A549 (cell line): ENCODE results near the gene HPCA. TPM values are rescaled to one million over a fixed set of nuclear protein-coding genes. Genes with fewer than 3 reads are reported as not detected.

ENCODE experiments used
- ATAC-seq, 2 experiments: fragments of 200-7000 bp in 1 of 2; fragments of >200 bp in 1 of 2; cut with Nextera tagmentation in 1 of 2; cut with Tn5 transposase in 1 of 2; 3 replicates each; pipeline versions ENCODE4 v1.8.0 to v1.9.1; 2018 to 2020; ENCODE audit warnings: mild to moderate bottlenecking in 1 of 2, moderate library complexity in 1 of 2
- CTCF ChIA-PET: fragments of 300-600 bp; sonication (Branson Sonifier 250); formaldehyde crosslinking; extraction: SDS; loops from one replicate; lab custom pipeline; 2021; ENCODE audit warnings: antibody characterized with exemption, inconsistent platforms; lab: Yijun Ruan, JAX
- POLR2A ChIA-PET: fragments of 350-600 bp; formaldehyde crosslinking; extraction: SDS; loops from one replicate; lab custom pipeline; 2021; ENCODE audit warnings: antibody characterized with exemption, inconsistent platforms; lab: Yijun Ruan, JAX
- DNase-seq, 2 experiments: peaks; one replicate each; pipeline versions ENCODE4 v3.0.0 to v3.0.0-alpha.2; 2011 to 2016; ENCODE audit warnings: low read depth in 1 of 2, low spot score in 1 of 2
- FAIRE-seq: peaks from 2 replicates; lab custom pipeline; 2011; peaks lifted over from hg19 to GRCh38; lab: Jason Lieb, UNC
- H3K27ac ChIP-seq, 2 experiments: fragments of >200 bp; sonication (Bioruptor Twin); formaldehyde crosslinking; 3 replicates each; pipeline ENCODE4 v1.5.1; 2016 to 2017
- H3K4me1 ChIP-seq: fragments of >200 bp; sonication (Bioruptor Twin); formaldehyde crosslinking; 3 replicates; pipeline ENCODE4 v1.6.1; 2016
- H3K4me2 ChIP-seq: fragments of >200 bp; sonication (Bioruptor Twin); formaldehyde crosslinking; 3 replicates; pipeline ENCODE4 v1.6.1; 2016
- H3K4me3 ChIP-seq: fragments of >200 bp; sonication (Bioruptor Twin); formaldehyde crosslinking; 3 replicates; pipeline ENCODE4 v1.5.1; 2016
- H3K9me3 ChIP-seq: fragments of >200 bp; sonication (Bioruptor Twin); formaldehyde crosslinking; 3 replicates; pipeline ENCODE4 v1.6.1; 2016
- BHLHE40 ChIP-seq: IDR thresholded peaks from 2 replicates; pipeline ENCODE4 v1.6.1; 2012; ENCODE audit warnings: low read depth, low read length, inconsistent platforms
- CBX8 ChIP-seq: fragments of 200-600 bp; sonication (generic); IDR thresholded peaks from 2 replicates; pipeline ENCODE4 v1.6.1; 2016
- CHD2 ChIP-seq: fragments of 150-350 bp; IDR thresholded peaks from 2 replicates; pipeline ENCODE4 v1.6.1; 2014; ENCODE audit warnings: low read length; ENCODE audit not compliant: partially characterized antibody
- EP300 ChIP-seq, 2 experiments: fragments of >200 bp; sonication (Bioruptor Twin); formaldehyde crosslinking; IDR thresholded peaks; 2 replicates in 1 of 2; 3 replicates in 1 of 2; pipeline ENCODE4 v1.6.1; 2016 to 2017
- FOXS1 ChIP-seq: fragments of 250-450 bp; sonication (Bioruptor Pico); IDR thresholded peaks from 2 replicates; pipeline ENCODE4 v1.5.0; 2020; ENCODE audit warnings: mild to moderate bottlenecking, moderate library complexity
- HOXA7 ChIP-seq: fragments of 250-450 bp; sonication (Bioruptor Pico); IDR thresholded peaks from 2 replicates; pipeline ENCODE4 v1.5.0; 2020; ENCODE audit warnings: mild to moderate bottlenecking, moderate library complexity
- HOXB5 ChIP-seq: fragments of 250-450 bp; sonication (Bioruptor Pico); IDR thresholded peaks from 2 replicates; pipeline ENCODE4 v1.5.0; 2020; ENCODE audit warnings: mild to moderate bottlenecking, moderate library complexity
- MAZ ChIP-seq: fragments of 150-350 bp; IDR thresholded peaks from 2 replicates; pipeline ENCODE4 v1.6.1; 2014; ENCODE audit warnings: antibody characterized with exemption, low read depth, low read length, borderline replicate concordance
- MYC ChIP-seq: IDR thresholded peaks from 2 replicates; pipeline ENCODE4 v1.6.1; 2012; ENCODE audit warnings: mild to moderate bottlenecking, inconsistent platforms, low read length, improper control_type of control experiment, borderline replicate concordance
- NFE2L2 ChIP-seq: fragments of 150-350 bp; conservative IDR thresholded peaks from 2 replicates; pipeline ENCODE4 v1.6.1; 2014; ENCODE audit warnings: low read length
- NPAS2 ChIP-seq: fragments of 250-450 bp; sonication (Bioruptor Pico); IDR thresholded peaks from 2 replicates; pipeline ENCODE4 v1.8.0; 2022; ENCODE audit warnings: mild to moderate bottlenecking, moderate library complexity, borderline replicate concordance
- NR3C1 ChIP-seq: fragments of >200 bp; sonication (Bioruptor Twin); formaldehyde crosslinking; IDR thresholded peaks from 3 replicates; pipeline ENCODE4 v1.6.1; 2017
- POLR2AphosphoS2 ChIP-seq: conservative IDR thresholded peaks from 2 replicates; pipeline ENCODE4 v1.6.1; 2012; ENCODE audit warnings: low read length, improper control_type of control experiment, inconsistent platforms
- RCOR1 ChIP-seq: fragments of 150-350 bp; IDR thresholded peaks from 2 replicates; pipeline ENCODE4 v1.6.1; 2014; ENCODE audit warnings: antibody characterized with exemption, low read length, low read depth
- TFCP2L1 ChIP-seq: fragments of 250-450 bp; sonication (Bioruptor Pico); IDR thresholded peaks from 2 replicates; pipeline ENCODE4 v1.5.0; 2021; ENCODE audit warnings: mild to moderate bottlenecking
- TP53 ChIP-seq: fragments of 250-450 bp; sonication (Bioruptor Pico); IDR thresholded peaks from 2 replicates; pipeline ENCODE4 v1.5.0; 2021; ENCODE audit warnings: mild to moderate bottlenecking, moderate library complexity
- ZFP36 ChIP-seq: fragments of 450-650 bp; IDR thresholded peaks from 2 replicates; pipeline ENCODE4 v1.6.1; 2014; ENCODE audit warnings: borderline replicate concordance; ENCODE audit not compliant: partially characterized antibody
- ZNF302 ChIP-seq: fragments of 250-450 bp; sonication (Bioruptor Pico); IDR thresholded peaks from 2 replicates; pipeline ENCODE4 v1.9.0; 2021; ENCODE audit warnings: inconsistent platforms, mild to moderate bottlenecking, moderate library complexity
- WGBS: methylation state at CpG from one replicate; pipeline ENCODE4 v1.1.6; 2017; ENCODE audit errors: missing lambda C conversion rate; 5-methylcytosine and 5-hydroxymethylcytosine counted together
- polyA plus RNA-seq, 4 experiments: library from polyadenylated mRNA; depleted of rRNA in 3 of 4; stranded (reverse); fragments of >200 nt; fragmentation: RNase III in 1 of 4; extraction: RNeasy Plus Mini Kit Qiagen cat#74134 plus additional on column Dnase treatment in 1 of 4; gene quantifications; 2 replicates in 3 of 4; 3 replicates in 1 of 4; pipeline ENCODE4 v1.2.3, GENCODE V29; 2011 to 2017
- TF ChIP-seq, protein P1 (sequence below): fragments of 450-650 bp; IDR thresholded peaks from 2 replicates; pipeline ENCODE4 v1.6.1; 2014; ENCODE audit warnings: antibody characterized with exemption
- TF ChIP-seq, protein P2 (sequence below): IDR thresholded peaks from 2 replicates; pipeline ENCODE4 v1.6.1; 2012
- TF ChIP-seq, protein P3 (sequence below): fragments of >200 bp; sonication (Bioruptor Twin); formaldehyde crosslinking; IDR thresholded peaks from 3 replicates; pipeline ENCODE4 v1.6.1; 2016
- TF ChIP-seq, protein P4 (sequence below): fragments of 150-350 bp; IDR thresholded peaks from 2 replicates; pipeline ENCODE4 v1.6.1; 2014; ENCODE audit warnings: low read depth, mild to moderate bottlenecking, low read length

Gene HPCA
- polyA plus RNA-seq, 2 of the 4 experiments (the other 2 are of a cell fraction) = 0.21 to 0.34 TPM

DNA sequence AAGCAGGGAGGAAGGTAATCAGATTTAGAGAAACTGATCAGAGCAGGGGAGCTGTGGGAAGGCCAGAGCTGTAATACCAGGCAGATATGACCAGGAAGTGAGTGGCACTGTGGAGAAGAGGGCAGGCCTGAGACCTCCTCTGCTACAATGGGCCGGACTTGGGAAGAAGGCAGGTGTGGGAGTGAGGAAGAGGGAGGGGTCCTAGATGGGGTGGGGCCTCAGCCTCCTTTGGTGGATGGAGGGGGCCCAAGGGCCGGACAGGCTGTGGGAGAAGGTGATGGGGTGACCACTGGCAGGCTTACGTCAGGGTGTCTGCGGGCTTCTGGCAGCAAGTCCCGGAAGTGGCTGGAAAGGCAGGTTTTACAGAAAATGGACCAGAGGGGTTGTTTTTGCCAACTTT is 5.0 kb upstream of the HPCA start:
- no peaks in the 10 kb centered on the region for H3K9me3 ChIP-seq
- no peak for TF ChIP-seq ZFP36
- TF ChIP-seq, all 56 proteins: peak for 0
- no peak for DNase-seq
- no peak overlapping the region for H3K4me3 ChIP-seq
- WGBS = 92% methylated on average over 5 of the region's 5 CpGs
- H3K4me2 ChIP-seq = no peak overlapping the region
- no peak overlapping the region for H3K27ac ChIP-seq
- H3K4me1 ChIP-seq = peaks cover 4% of the 10 kb centered on the region; the same call in 1 of the 3 replicates
- POLR2A ChIA-PET = no interaction called here
- CTCF ChIA-PET = interaction anchor here (0.9 to 1.4 kb wide), 6 partner anchors 9 to 174 kb away, joined by 3 to 6 read pairs (median 4); no protein-coding TSS in a partner anchor
- no peak for FAIRE-seq
- ATAC-seq = peak in 1 of 2 experiments; percentile 15; a peak in 2 of 6 replicates

DNA sequence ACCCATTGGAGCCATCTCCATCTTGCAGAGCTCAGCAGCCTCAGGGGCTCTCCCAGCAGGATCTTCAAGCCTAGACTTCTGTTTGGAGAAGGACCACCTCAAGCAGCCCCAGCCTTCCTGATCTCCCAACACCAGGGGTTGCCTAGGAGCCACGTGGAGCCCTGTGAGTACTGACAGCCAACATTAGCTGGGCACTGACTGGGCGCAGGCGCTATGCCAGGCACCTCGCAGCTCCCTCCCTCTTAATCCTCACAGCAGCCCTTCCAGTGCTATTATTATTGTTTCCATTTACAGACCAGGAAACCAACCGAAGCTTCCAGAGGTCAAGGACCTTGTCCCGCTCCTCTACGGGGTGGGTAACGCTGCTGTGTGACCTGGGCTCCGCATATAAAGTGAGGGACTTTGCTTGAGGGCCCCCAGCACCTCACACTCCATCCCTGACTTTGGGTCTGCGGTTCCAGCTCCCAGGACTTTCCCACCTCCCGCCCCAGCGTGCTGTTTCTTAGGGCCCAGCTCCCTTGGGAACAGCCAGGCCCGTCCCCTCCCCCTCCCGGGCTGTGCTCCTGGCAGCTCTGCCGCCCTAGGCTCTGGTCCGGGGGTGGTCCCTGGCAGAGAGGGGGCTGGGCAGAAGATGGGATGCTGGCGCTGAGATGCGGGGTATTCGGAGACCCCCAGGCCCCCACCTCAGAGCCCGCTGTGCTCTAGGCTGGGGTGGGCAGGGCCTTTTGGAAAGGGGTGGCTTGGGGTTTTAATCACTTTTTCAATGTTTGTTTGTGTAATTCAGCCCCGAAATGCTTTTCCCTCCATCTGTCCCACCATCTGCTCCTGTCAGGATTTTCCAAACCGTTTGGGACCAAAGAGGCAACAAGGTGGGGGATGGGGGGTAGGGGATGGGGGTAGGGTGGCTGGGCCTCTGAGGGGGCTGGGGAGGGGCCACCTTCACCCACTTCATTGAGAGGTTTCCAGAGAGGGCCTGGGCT is 4.1 kb upstream of the HPCA start:
- H3K4me1 ChIP-seq = peaks cover 4% of the 10 kb centered on the region; the same call in 1 of the 3 replicates
- H3K9me3 ChIP-seq = no peaks in the 10 kb centered on the region
- DNase-seq (no peak), ATAC-seq (no peak), FAIRE-seq (no peak)
- TF ChIP-seq EP300 (IDR thresholded peaks at IDR 0.05) = no peak
- no peak for TF ChIP-seq MYC
- no peak for TF ChIP-seq TP53 (CRISPR knock-in tag)
- no peak for TF ChIP-seq MAZ
- no peak for TF ChIP-seq CBX8
- TF ChIP-seq HOXA7 (CRISPR knock-in tag) = no peak
- TF ChIP-seq, protein P1, sequence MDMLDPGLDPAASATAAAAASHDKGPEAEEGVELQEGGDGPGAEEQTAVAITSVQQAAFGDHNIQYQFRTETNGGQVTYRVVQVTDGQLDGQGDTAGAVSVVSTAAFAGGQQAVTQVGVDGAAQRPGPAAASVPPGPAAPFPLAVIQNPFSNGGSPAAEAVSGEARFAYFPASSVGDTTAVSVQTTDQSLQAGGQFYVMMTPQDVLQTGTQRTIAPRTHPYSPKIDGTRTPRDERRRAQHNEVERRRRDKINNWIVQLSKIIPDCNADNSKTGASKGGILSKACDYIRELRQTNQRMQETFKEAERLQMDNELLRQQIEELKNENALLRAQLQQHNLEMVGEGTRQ = no peak
- no peak for TF ChIP-seq NFE2L2
- TF ChIP-seq, protein P2, sequence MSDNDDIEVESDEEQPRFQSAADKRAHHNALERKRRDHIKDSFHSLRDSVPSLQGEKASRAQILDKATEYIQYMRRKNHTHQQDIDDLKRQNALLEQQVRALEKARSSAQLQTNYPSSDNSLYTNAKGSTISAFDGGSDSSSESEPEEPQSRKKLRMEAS = no peak
- TF ChIP-seq ZNF302 (CRISPR knock-in tag) = no peak
- no peak for TF ChIP-seq ZFP36
- TF ChIP-seq NR3C1 = no peak
- no peak for TF ChIP-seq POLR2AphosphoS2
- no peak for TF ChIP-seq FOXS1 (CRISPR knock-in tag)
- TF ChIP-seq CHD2 = no peak
- no peak for TF ChIP-seq NPAS2 (CRISPR knock-in tag)
- TF ChIP-seq, protein P3, sequence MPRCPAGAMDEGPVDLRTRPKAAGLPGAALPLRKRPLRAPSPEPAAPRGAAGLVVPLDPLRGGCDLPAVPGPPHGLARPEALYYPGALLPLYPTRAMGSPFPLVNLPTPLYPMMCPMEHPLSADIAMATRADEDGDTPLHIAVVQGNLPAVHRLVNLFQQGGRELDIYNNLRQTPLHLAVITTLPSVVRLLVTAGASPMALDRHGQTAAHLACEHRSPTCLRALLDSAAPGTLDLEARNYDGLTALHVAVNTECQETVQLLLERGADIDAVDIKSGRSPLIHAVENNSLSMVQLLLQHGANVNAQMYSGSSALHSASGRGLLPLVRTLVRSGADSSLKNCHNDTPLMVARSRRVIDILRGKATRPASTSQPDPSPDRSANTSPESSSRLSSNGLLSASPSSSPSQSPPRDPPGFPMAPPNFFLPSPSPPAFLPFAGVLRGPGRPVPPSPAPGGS = no peak
- H3K27ac ChIP-seq = no peak overlapping the region
- H3K4me2 ChIP-seq = no peak overlapping the region
- ChIA-PET CTCF (interaction anchor here (0.8 to 1.4 kb wide), 8 partner anchors 9 to 173 kb away, joined by 3 to 6 read pairs (median 4); no protein-coding TSS in a partner anchor), POLR2A (no interaction called here)
- WGBS = 66% methylated on average over 10 of the region's 22 CpGs
- H3K4me3 ChIP-seq = no peak overlapping the region

DNA sequence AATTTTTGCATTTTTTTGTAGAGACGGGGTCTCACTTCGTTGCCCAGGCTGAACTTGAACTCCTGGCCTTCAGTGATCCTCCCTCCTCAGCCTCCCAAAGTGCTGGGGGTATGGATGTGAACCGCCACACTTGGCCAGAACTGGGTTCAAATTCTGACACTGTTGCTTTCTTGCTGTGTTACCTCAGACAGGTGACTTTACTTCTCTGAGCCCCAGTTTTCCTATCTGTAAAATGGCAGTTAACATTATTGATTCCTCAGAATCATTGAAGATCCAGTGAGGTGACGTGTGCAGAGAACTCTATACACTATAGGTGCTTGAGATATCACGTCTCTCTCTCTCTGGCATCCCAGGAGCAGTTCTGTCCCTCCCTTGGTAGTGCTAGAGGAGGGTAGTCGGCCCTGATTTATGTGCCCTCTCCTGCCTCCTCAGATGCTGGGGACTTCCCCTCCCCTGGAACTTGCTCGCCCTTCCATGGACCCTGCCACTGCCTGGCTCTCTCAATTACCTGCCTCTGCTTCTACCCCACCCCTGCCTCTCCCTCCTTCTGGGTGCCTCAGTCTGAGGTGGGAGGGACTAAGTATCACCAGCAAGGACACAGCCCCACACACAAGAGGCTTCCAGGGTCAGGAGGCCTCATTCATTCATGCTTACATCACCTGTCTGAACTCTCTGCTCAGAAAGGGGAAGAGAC is 2.8 kb upstream of the HPCA start:
- no peak for DNase-seq

More for the DNA sequence above, 2.8 kb upstream of the HPCA start:
- Histone ChIP-seq H3K4me1 (peaks cover 4% of the 10 kb centered on the region; the same call in 1 of the 3 replicates), H3K9me3 (no peaks in the 10 kb centered on the region), H3K4me2 (no peak overlapping the region), H3K4me3 (no peak overlapping the region), H3K27ac (no peak overlapping the region)
- TF ChIP-seq HOXB5 (CRISPR knock-in tag) (no peak), BHLHE40 (no peak), TFCP2L1 (CRISPR knock-in tag) (no peak), RCOR1 (no peak)
- TF ChIP-seq, protein P4, sequence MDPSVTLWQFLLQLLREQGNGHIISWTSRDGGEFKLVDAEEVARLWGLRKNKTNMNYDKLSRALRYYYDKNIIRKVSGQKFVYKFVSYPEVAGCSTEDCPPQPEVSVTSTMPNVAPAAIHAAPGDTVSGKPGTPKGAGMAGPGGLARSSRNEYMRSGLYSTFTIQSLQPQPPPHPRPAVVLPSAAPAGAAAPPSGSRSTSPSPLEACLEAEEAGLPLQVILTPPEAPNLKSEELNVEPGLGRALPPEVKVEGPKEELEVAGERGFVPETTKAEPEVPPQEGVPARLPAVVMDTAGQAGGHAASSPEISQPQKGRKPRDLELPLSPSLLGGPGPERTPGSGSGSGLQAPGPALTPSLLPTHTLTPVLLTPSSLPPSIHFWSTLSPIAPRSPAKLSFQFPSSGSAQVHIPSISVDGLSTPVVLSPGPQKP = no peak
- ATAC-seq (no peak), FAIRE-seq (no peak)
- 60% methylated on average over 7 of the region's 7 CpGs for WGBS
- ChIA-PET POLR2A (no interaction called here), CTCF (no interaction called here)
